ENCODE measurements around the gene ADAMTS17. TPM values are rescaled to one million over a fixed set of nuclear protein-coding genes. Genes with fewer than 3 reads are reported as not detected.
A peak's percentile ranks its signal among the peaks of the same experiment; 100 is the strongest.

Gene ADAMTS17
- total and polyA plus RNA-seq, 9 of the 15 experiments (the other 6 are each of a cell fraction or from before 2014, with no cell fraction given), result 0.01 to 0.14 (median 0.07) TPM; not detected in 6

- TF ChIP-seq MNT (conservative IDR thresholded peaks at IDR 0.05) (0 out of 4 replicates have a peak, but pooled peaks of 1 of the 2 experiments have one; percentile 24), MAFG (tag; conservative IDR thresholded peaks at IDR 0.05) (peak; percentile 100), TCF7L2 (IDR thresholded peaks at IDR 0.05; ENCODE audit: low read depth, low read length) (no peak), ZNF57 (CRISPR knock-in tag; IDR thresholded peaks at IDR 0.05) (no peak), HCFC1 (IDR thresholded peaks at IDR 0.05; ENCODE audit: low read depth, low read length) (no peak), ZNF316 (IDR thresholded peaks at IDR 0.05) (peak; percentile 100), ZNF318 (IDR thresholded peaks at IDR 0.05; ENCODE audit: borderline replicate concordance in 1 of 2, low read depth in 1 of 2) (peak in 1 of 2 experiments; percentile 92; a peak in 2 of 4 replicates), CBFA2T3 (IDR thresholded peaks at IDR 0.05) (peak; percentile 56), FOXM1 (IDR thresholded peaks at IDR 0.05; ENCODE audit: low read depth) (no peak), FOXM1 (CRISPR knock-in tag; IDR thresholded peaks at IDR 0.05; ENCODE audit: low read depth) (no peak), JUNB (CRISPR knock-in tag; conservative IDR thresholded peaks at IDR 0.05) (peak; percentile 84; the same call in 1 of the 2 replicates), NFIC (IDR thresholded peaks at IDR 0.05) (peak; percentile 80), MEF2D (tag; conservative IDR thresholded peaks at IDR 0.05; ENCODE audit: low read depth) (0 out of 2 replicates have a peak, but pooled peaks have one; percentile 29), ARID1B (IDR thresholded peaks at IDR 0.05) (peak; percentile 81), LEF1 (IDR thresholded peaks at IDR 0.05) (peak; percentile 56; the same call in 1 of the 2 replicates), DPF2 (IDR thresholded peaks at IDR 0.05) (peak; percentile 92), ARNT (IDR thresholded peaks at IDR 0.05) (0 out of 4 replicates have a peak, but pooled peaks of 1 of the 2 experiments have one; percentile 74), JUND (IDR thresholded peaks at IDR 0.05; ENCODE audit: borderline replicate concordance, low read depth, low read length) (peak; percentile 89), JUND (tag; IDR thresholded peaks at IDR 0.05; ENCODE audit: borderline replicate concordance, low read depth, low read length) (peak; percentile 95; the same call in 2 of the 3 replicates)
These were observed 99.9 kb downstream of the ADAMTS17 start (continued) for GRCh38 chr15:100241572-100242482.
